ENCODE measurements around the gene CCDC188. TPM values are rescaled to one million over a fixed set of nuclear protein-coding genes. Genes with fewer than 3 reads are reported as not detected.

CCDC188 gene
- total and polyA plus RNA-seq, 4 donors = not detected

- H3K9me3 ChIP-seq (ENCODE audit: control insufficient read depth in 4 of 4, low read length in 3 of 4) = no peaks in the 10 kb centered on the region
- no peak overlapping the region for H3K9ac ChIP-seq (ENCODE audit: low read depth in 1 of 2, low read length in 2 of 2)
- WGBS = 59% methylated on average over 15 of the region's 15 CpGs
- no peak overlapping the region for H3K27ac ChIP-seq (ENCODE audit: low read depth in 1 of 2, low read length in 2 of 2)
- H3K4me1 ChIP-seq (ENCODE audit: control insufficient read depth in 4 of 4, insufficient read depth in 4 of 4, low read length in 3 of 4) = no peaks in the 10 kb centered on the region
- no peak overlapping the region for H3K4me3 ChIP-seq (ENCODE audit: low read depth in 1 of 3, low read length in 3 of 3)
- H3K27me3 ChIP-seq (ENCODE audit: control insufficient read depth in 4 of 4, insufficient read depth in 4 of 4, low read length in 3 of 4) = no peaks in the 10 kb centered on the region
- no peaks in the 10 kb centered on the region for H3K36me3 ChIP-seq (ENCODE audit: control insufficient read depth in 4 of 4, insufficient read depth in 3 of 4, low read depth in 1 of 4, low read length in 3 of 4)
- no peak for TF ChIP-seq GABPA (IDR thresholded peaks at IDR 0.05 in 1 of 2, conservative IDR thresholded peaks at IDR 0.05 in 1 of 2)
- TF ChIP-seq HNF4G (IDR thresholded peaks at IDR 0.05) = no peak
- TF ChIP-seq ZBTB33 (IDR thresholded peaks at IDR 0.05) = no peak
- no peak for TF ChIP-seq TAF1 (conservative IDR thresholded peaks at IDR 0.05)
- no peak for TF ChIP-seq NR2F2 (IDR thresholded peaks at IDR 0.05)
- no peak for TF ChIP-seq SP1 (IDR thresholded peaks at IDR 0.05)
- no peak for TF ChIP-seq FOXA2 (IDR thresholded peaks at IDR 0.05)
- TF ChIP-seq YY1 (IDR thresholded peaks at IDR 0.05) = no peak
- no peak for TF ChIP-seq EGR1 (IDR thresholded peaks at IDR 0.05; ENCODE audit: low read depth in 2 of 2)
- no peak for TF ChIP-seq RXRA (IDR thresholded peaks at IDR 0.05)
- no peak for DNase-seq (ENCODE audit: low spot score)
Measured at GRCh38 chr22:20157430-20158183, 6.8 kb upstream of the CCDC188 start.

GRCh38 chr22:20156611-20157429, 6.0 kb upstream of the CCDC188 start:
- WGBS = 42% methylated on average over 17 of the region's 17 CpGs

More at GRCh38 chr22:20156611-20157429, 6.0 kb upstream of the CCDC188 start:
- Histone ChIP-seq H3K4me3 (ENCODE audit: low read depth in 1 of 3, low read length in 3 of 3) (no peak overlapping the region), H3K27ac (ENCODE audit: low read depth in 1 of 2, low read length in 2 of 2) (no peak overlapping the region), H3K4me1 (ENCODE audit: control insufficient read depth in 4 of 4, insufficient read depth in 4 of 4, low read length in 3 of 4) (no peaks in the 10 kb centered on the region), H3K9me3 (ENCODE audit: control insufficient read depth in 4 of 4, low read length in 3 of 4) (no peaks in the 10 kb centered on the region), H3K9ac (ENCODE audit: low read depth in 1 of 2, low read length in 2 of 2) (no peak overlapping the region), H3K27me3 (ENCODE audit: control insufficient read depth in 4 of 4, insufficient read depth in 4 of 4, low read length in 3 of 4) (no peaks in the 10 kb centered on the region), H3K36me3 (ENCODE audit: control insufficient read depth in 4 of 4, insufficient read depth in 3 of 4, low read depth in 1 of 4, low read length in 3 of 4) (no peaks in the 10 kb centered on the region)
- DNase-seq (ENCODE audit: low spot score) = peak; percentile 94
- TF ChIP-seq MAX (IDR thresholded peaks at IDR 0.05) (no peak), NR2F2 (IDR thresholded peaks at IDR 0.05) (no peak), RAD21 (IDR thresholded peaks at IDR 0.05) (peak; percentile 98 to 99), CTCF (IDR thresholded peaks at IDR 0.05; ENCODE audit: low read depth, low read length, missing input control) (peak; percentile 99), YY1 (IDR thresholded peaks at IDR 0.05) (no peak)

Data from liver (tissue), 9 donors.